M059J (cell line): Measurements from ENCODE around the gene SERTAD2. TPM values are rescaled to one million over a fixed set of nuclear protein-coding genes. Genes with fewer than 3 reads are reported as not detected.

ENCODE experiments used
- DNase-seq: peaks from one replicate; pipeline ENCODE4 v3.0.0-alpha.2; 2012; ENCODE audit warnings: low read depth
- total RNA-seq: library from RNA; depleted of rRNA; stranded (reverse); fragments of >200 nt; shearing (Covaris generic); gene quantifications from 2 replicates; pipeline ENCODE4 v1.2.3, GENCODE V29; 2014

SERTAD2 gene
- total RNA-seq, 1 experiment from 2014 or later = 16.9 TPM

- DNase-seq = no peak
Measured at GRCh38 chr2:64629329-64629781, 24.4 kb downstream of the SERTAD2 start.

GRCh38 chr2:64627860-64628841 is 25.6 kb downstream of the SERTAD2 start:
- DNase-seq = no peak

DNA sequence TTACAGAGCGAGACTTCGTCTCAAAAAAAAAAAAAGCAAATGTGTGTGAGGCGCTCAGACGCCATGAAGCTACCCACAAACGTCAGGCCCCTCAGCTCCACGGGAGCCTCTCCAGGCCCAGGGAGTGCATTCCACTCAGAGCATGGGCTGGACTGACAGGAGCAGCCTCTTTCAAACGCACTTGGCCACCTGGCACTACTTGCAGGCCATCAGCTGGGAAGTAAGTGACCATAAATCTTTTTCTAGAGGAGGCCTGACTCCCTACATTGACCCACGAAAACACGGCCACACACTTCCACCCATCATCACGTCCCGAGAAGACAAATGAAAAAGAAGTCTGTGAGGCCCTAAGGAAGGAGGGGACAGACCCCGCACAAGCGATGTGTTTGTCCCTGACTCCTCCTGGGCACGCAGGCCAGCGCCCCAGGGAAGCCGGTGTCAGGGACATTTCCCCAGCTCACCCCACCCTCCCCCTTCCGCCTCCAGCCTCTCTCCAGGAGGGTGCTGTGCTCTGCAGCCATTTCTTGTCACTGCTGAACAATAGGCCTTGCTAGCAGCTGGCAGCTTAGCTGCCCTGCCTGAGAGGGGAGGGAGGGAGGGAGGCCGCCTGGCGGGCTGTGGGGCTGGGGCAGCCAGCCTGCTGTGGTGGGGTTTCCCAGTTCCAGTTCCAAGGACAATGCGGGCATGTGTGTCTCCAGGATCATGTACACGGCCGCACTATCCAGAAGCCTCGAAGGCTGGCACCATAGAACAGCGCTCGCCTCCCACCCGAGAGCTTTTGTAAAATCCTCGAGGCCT is 26.6 kb downstream of the SERTAD2 start:
- no peak for DNase-seq

DNA sequence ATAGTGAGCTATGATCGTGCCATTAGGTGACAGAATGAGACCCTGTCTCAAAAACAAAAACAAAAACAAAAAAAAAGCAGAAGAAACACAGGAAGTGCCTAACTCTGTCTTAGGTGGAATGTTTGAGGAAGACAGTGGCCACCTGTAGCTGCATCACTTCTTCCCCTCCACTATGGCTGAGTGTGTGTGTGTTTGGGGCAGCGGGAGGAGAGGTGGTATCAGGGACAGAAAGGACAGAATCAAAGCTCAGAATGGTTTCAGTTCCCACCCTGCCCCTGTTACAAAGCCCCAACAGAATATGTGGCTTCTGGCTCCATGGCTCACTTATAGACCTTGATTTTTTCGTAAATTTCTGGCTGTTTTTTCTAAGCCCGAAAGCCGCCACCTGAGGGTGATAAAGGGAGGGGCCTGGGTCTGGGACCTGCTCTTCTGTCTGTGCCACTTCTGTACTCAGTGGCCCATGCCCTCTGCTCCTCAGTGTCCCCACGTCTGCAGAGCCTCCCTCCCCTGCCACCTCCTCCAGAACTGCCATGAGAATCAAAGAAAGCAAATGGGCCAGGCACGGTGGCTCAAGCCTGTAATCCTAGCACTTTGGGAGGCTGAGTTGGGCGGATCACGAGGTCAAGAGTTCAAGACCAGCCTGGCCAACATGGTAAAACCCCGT is 27.4 kb downstream of the SERTAD2 start:
- DNase-seq = no peak

DNA sequence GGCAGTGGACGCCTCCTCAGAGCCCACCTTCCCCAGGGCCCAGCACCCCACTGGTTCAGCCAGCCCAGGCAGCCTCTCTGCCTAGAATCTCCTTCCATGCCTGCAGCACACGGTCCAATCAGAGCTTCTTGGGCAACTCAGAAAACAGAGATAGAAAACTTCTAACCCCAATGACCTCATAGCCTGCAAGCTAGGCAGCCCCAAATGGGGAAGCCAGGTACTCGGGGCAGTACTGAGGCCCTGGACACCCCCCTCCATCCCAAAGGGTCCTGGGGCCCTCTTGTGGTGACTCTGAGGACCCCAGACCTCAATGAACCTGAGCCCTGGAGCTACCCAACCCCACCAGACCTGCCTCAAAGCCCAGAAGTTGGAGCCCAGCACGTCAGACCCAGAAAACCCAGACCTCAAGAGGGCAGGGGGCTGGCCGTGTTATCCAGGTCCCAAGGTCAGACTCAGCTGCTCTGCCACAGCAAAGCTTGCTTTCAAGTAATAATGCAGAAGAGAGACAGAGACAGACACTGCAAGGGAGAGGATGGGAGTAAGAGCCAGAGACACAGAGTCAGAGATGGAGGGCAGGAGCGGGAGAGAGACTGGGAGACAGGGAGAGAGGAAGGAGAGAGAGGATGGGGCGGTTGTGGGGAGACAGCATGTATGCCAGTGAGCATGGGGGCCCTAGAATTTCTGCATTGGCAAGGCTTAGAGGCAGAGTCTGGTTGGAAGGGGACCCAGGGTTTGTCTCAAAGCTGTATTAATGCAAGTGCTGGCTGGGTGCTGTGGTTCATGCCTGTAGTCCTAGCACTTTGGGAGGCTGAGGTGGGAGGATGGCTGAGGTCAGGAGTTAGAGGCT is 28.2 kb downstream of the SERTAD2 start:
- DNase-seq = no peak

DNA sequence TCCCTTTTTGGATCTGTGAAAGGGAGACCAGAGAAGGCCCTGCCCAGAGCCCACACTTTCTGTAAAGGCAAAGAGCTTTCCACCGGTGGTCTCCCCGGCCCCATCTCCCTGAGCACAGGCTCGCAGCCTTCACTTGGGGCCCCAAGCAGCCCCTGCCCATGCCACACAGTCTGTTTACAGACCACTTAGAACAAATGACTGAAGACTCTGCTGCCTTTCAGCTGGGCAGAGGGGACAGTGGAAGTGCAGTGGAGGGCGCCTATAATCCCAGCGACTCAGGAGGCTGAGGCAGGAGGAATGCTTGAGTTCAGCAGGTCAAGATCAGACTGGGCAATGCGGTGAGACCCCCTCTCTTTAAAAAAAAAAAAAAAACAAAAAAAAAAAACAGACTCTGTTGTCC is 28.9 kb downstream of the SERTAD2 start:
- DNase-seq = no peak

DNA sequence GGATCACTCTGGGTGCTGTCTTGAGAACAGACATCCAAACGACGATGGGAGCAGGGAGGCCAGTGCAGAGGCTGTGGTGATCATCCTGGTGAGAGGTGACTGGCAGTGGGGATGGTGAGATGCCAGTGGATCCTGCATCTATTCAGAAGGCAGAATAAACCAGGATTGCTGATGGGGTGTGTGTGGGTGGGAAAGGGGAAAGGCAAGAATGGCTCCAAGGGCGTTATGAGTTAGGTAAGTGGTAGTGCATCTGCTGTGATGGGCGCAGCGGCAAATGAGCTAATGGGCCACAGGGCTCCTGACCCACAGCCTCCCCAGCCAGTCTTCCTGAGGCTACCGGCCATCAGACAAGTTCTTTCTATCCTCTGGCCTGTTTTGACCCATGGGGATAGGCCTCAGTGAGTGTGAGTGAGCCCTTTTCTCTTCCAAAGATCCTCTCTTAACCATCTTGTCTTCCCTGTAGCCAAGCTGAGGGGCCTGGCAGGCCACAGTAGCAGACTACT is 29.6 kb downstream of the SERTAD2 start:
- no peak for DNase-seq

DNA sequence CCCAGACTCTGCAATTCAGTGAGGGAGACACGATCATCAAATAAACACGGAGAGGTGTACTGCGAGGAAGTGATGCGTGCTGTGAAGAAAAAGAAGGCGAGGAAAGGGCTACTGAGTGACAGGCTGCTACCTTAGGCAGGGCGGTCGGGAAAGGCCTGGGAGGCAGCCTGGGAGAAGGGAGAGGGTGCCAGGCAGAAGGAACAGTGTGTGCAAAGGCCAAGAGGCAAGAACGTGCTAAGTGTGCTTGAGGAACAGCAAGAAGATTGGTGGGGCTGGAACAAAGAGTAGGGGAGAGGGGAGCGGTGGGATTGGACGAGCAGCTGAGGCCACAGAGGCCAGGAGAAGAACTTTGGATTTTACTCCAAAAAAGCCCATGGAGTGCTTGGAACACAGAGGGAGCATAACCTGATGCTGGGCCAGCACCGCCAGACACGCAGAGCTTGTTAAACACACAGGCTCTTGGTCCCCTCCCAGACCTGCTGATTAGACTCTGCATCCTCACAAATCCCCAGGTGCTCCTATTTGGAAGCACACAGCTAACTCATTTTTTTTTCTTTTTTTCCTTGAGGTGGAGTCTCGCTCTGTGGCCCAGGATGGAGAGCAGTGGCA is 30.4 kb downstream of the SERTAD2 start:
- DNase-seq = no peak

DNA sequence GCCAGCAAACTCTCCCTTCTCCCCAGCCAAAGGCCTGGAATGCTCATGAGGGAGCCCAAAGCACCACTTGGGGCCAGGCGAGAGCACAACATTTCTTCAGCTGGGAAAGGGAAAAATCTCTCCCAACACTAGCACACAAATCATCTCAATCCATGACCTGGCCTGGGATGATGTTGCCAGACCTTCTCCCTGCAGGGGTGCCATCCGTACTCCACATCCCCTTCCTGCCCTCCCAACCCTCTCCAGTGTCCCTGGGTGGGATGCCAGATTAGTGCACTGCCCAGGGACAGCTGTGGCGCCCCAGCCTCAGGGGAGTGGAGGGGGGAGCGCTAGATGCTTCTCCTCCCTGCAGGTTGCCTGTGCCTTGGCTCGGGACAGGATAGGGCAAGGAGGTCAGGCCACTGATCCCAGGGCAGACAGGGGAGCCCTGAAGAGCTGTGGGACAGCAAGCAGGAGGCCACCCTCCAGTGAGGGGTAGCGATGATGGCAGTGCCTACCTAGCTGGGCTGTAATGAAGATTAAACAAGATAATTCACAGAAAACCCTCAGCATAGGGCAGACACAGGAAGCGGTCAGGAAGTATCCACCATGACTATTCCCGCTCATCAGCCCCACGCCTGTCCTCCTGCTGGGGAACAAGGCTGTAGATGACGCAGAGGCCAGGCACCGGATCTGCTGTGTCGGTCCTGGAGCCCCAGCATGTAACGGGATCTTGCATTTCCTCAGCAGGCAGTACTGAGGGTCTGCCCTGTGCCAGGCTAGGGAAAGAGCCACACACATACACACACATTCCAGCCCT is 31.1 kb downstream of the SERTAD2 start:
- no peak for DNase-seq

- DNase-seq = no peak
Measured at GRCh38 chr2:64620661-64621060, 33.1 kb downstream of the SERTAD2 start.

DNA sequence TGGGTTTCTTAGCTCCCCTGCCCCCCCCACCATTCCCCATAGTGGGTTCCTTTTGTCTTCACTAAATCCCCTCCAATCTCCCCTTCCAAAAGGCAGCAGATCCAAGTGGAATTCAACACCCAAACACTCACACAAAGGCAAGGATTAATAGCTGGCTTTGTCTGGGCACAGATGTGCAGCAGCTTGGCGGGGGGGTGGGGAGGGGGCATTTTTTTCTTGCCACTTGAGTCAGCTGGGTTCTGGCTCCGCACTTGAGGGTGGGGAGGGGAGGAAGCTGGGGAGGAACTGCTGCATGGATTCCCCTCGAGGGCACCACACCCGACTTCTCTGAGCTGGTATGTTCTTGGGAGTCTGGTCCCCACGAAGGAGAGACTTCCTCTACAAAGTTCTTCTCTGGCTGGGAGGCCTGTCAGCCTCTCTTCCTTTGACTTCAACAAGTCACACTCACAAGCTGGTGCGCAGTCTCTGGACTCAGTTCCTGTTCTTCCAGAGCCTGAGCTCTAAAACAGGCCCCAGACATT is 36.0 kb downstream of the SERTAD2 start:
- DNase-seq = no peak

DNA sequence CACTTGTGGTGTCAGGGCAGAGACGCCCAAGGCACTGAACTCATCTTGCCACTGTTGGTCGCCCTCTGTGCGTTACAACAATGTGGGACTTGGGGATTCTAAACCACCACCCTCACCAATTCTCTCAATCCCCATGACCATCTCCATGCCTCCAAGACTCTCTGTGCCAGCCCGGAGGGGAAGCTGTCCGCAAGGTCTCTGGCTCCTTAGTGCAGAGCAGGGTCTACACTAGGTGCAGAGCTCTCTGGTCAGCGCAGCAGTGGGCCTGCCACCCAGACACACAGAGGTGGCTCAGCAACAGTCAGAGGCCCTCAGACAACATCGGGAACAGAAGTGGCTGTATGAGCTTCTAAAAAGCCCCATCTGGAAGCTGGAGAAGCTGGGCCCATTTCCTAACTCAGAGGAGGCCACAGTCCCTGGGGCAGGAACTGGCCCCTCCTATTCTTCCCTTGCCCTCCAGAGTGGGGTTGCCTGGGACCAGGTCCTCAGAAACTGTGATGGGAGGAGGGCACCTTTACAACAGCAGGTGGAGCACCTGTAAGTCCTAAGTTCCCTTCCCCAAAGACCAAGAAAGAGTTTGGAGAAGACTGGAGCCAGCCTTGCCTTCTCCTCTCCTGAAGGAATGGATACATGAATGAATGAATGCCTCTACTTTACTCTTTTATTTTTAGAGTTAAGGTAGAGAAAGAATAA is 37.7 kb downstream of the SERTAD2 start:
- DNase-seq = no peak

- no peak for DNase-seq
Measured at GRCh38 chr2:64615192-64615763, 38.4 kb downstream of the SERTAD2 start.

DNA sequence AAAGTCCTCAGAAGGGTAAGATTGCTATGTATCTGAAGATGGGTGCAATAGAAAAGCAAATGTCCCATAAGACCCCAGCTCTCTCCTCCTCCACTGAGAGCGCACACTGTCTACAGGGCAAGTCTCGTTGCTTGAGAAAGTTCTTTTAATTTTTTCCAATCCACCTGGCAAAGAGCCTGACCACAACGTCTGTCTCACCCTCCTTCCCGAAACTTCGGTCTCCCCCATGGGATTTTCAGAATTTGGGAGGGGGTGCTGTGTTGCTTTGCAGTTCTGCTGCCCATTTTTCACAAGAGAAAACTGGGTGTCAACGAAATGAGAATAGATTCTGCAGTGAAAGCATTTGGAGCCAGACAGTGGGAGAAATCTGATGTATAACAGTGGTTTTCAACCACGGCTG is 40.4 kb downstream of the SERTAD2 start:
- DNase-seq = no peak

- no peak for DNase-seq
Measured at GRCh38 chr2:64612575-64613195, 41.0 kb downstream of the SERTAD2 start.

DNA sequence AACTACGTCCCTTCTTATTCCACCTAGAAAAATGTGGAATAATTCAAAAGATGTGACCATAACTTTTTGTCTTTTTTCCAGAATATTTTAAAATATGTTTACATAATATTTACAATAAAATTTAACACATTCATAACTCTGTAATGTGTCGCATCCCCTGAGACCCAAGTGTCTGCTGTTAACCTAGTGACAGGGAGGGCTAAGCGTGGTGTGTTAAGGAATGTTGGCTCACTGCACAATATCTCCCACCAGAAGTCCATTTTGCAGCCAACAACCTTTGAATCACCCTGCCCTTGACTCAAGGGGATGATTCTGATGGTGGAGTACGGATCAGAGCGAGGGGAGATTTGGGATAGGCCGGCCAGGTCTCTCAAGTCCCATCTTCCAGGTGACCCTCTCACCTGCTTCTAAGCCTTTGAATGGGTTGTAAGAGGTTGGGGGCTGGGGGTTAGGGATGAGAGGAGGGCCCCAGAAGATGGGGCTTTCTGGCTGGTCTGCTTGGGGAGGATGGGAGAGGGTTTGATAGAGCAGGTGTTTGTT is 43.3 kb downstream of the SERTAD2 start:
- no peak for DNase-seq

GRCh38 chr2:64609942-64610281 is 43.8 kb downstream of the SERTAD2 start:
- no peak for DNase-seq
